Stimulated activated CD4-positive, alpha-beta T cell treated with anti-CD3 and anti-CD28 coated beads, Interleukin-15, amount 100 ng/mL, for 48 hours (primary cell): ENCODE measurements around the gene WDR59.
"Not testable (repeated sequence)": the region's sequence is repeated elsewhere in the genome, so short reads cannot be mapped to it uniquely, and the experiment has no call there.

ENCODE experiments used
- DNase-seq, 2 donors: peaks; one replicate each; pipeline ENCODE4 v3.0.0-alpha.2; 2020; ENCODE audit warnings: low read depth in 2 of 2

Gene WDR59

DNA sequence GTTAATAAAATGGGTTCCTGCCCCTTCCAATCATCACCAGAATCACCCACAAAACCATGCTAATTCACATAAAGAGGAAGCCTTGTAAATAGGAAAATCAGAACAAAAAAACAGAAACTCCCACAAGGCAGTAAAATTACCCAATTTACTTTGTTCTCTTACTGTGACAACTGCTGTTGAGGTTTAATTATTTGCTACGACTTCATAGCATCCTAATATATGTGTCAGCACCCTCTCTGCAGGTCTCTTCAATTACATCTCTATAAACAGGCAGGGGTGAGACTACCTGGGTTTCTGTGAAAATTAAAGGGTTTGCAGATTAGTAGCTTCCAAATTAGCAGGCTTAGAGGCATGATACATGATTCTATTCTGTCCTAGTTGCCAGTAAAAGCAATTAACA, 2.7 kb downstream of the WDR59 start:
- DNase-seq: no peak

DNA sequence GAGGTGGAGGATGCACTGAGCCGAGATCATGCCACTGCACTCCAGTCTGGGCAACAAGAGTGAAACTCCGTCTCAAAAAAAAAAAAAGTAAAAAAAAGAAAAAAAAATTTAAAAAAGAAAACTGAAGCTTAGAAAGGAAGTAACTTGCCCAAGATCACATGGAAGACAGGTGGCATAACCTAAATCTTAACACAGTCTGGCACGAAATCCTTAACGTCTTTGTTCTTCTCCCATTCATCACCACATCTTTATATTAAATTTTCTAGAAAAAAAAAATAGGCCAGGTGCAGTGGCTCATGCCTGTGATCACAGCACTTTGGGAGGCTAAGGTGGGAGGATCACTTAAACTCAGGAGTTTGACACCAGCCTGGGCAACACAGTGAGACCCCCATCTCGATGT, 9.3 kb downstream of the WDR59 start:
- DNase-seq: no peak

DNA sequence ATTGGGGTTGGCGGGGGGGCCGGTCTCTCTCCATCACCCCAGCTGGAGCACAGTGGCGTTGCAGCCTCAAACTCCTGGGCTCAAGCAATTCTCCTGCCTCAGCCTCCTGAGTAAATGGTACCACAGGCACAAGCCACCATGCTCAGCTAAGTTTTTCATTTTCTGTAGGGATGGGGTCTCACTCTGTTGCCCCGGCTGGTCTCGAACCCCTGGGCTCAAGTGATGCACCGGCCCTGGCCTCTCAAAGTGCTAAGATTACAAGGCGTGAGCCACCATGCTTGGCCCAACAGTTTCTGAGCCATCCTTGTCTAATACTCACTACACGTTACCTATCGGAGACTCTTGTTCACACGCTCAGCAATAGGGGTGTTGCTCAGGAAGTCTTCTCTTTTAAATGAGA, 11.6 kb downstream of the WDR59 start:
- no peak for DNase-seq

DNA sequence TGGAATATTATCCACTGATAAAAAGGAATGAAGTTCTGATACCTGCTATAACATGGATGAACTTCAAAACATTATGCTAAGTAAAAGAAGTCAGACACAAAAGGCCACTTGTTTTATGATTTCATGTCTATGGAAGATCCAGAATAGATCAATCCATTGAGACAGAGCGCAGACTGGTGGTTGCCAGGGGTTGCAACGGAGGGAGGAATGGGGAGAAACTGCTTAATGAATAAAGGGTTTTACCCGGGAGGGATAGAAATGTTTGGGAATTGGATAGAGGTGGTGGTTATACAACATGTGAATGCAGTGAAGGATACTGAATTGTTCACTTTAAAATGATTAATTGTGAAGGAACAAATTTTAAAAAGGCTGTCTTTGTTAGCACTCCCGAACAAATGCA, 30.2 kb downstream of the WDR59 start:
- no peak for DNase-seq

DNA sequence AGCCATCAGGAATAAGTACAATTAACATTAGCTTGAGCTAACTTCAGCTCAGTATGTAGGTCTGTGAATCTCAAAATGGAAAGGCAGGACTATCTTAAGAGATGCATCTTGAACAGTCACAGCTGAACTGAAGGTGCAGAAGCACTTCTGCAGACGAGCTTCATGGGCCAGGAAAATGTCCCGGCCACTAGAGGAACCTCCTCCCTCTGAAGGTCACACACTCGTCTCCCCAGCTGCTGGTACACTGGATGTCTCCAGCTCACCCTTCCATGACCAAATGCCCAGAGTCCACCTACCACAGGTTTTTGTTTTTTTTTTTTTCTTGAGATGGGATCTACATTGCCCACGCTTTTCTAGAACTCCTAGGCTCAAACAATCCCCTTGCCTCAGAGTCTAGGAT, 33.2 kb downstream of the WDR59 start:
- no peak for DNase-seq

DNA sequence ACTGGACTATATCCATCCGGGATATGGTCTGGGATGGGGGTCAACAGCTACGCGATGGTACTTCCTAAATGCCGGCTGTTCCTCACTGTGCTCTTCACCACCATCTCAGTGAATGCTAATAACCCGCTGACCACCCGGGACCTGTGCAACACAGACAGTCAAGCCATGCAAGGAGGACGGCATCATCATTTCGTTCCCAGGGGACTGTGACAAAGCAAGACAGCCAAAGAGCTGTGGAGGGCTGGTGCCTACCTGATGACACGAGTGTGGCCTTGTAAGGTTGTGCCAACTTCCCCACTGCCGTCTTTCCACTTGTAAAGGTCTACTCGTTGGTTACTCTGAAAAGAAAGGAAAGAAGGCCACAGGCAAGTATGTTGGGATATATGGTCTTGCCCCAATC, 33.7 kb downstream of the WDR59 start:
- DNase-seq: no peak

DNA sequence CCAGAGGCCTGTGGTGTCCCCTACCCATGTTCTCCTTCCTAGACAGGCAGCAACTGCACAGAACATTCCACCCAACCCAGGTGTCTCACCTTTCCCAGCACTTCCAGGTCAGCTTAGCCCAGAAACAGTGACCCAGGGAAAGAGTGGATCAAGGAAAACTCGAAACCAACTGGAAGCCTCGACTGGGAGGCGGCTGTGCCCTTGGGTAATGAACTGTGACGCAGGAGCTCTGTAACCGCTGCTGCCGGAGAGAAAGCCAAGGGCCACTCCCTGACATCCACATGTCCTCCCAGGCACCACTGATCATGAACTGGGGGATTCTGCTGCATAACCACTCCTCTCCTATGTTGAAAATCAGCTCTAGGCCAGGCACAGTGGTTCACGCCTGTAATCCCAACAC, 34.4 kb downstream of the WDR59 start:
- no peak for DNase-seq

DNA sequence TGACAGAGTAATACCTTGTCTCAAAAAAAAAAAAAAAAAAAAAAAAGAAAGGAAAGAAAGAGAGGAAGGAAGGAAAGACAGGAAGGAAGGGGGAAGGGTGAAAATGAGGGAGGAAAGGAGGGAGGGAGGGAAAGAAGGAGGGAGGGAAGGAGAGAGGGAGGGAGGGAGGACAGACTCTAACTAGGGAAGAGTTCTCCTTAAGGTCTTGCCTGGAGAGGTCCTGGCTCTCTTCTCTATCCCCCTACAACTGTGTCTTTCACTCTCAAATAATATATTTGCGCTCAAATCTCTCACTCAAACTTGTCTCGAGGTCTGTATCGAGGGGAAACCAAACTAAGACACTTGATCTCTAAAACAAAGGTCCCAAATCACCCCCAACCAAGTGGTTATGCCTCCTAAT, 35.6 kb downstream of the WDR59 start:
- no peak for DNase-seq

DNA sequence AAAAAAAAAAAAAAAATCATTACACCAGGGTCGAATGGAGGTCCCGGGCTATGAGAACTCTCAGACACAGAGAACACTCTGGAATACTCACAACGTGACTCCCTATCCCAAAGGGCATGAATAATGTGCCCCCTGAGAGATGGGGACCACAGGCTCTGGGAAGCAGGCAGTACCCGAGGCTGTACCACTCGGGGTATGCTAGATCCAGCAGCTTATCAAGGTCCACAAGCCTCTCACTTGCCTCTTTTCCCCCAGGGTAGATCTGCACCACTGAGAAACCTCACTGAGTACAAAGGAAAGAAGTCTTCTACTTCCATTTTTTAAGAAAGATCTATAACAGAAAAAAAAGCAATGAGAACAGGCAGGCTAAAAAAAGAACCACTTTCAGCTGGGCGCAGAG, 40.5 kb downstream of the WDR59 start:
- no peak for DNase-seq

DNA sequence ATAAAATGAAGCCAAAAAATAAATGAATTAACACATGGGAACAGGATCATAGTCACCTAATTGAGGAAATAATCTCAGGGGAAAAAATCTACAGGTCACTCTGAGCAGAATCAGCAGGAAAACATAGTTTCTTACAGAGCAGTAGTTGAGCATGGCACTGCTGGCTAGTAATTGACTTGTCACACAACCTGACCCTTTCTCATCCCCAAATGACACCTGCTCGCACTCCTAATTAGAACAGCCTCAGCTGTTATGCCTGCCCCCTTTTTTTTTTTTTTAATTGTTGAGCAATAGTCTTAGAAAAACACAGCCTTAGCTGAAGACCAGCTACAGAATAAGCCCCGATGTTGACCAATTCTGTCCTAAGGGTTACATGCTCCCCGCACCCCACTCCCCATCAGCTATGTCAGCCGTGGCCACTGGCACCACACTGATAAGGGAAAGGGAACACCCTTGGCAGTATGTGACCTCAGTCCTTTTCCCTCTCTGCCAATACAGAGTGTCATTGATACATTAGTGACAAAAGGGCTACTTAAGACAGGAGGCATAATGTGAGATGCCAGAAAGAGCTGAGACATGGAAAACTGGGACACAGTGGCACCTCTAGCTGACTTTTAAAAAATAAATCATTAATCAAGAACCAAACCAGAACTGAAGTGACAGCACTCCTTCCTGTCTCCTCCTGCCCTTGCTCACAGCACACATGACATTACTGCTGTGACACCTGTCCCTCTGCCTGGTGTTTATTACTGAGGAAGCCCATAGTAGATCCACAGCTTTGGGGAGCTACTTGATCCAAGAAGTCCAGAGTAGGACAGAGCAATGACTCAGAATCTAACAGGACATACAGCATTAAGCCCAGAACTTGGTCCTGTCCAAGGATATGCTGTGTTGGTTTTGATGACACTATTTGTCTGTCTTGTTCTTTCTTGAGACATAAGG, 41.7 kb downstream of the WDR59 start:
- no peak for DNase-seq

DNA sequence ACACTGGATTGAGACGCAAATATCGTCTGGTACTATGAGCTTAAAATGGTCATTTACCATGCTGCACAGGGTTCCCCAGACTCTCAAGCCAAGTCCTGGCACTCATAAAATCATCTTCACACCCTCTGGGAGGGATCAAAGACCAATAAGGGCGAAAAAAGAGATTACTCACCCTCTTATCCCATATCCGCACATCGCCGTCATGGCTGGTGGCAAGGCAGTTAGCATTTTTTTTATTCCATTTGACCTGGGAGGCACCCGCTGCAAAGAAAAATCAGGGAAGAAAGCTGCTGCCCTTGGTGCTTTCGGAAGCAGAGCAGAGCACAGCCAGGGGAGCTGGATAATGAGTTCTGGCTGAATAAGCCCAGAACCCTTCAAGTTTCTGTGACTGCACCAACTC, 42.4 kb downstream of the WDR59 start:
- DNase-seq: no peak

DNA sequence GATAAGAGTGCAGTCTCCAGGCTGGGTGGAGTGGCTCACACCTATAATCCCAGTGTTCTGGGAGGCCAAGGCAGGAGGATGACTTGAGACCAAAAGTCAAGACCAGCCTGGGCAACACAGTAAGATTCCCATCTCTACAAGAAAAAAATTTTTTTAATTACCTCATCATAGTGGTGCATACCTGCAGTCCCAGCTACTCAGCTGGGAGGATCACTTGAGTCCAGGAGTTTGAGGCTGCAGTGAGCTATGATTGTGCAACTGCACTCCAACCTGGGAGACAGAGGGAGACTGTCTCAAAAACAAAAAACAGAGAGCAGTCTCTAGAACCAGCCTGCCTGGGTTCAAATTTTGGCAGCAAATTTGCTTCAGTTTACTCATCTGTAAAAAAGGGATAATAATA, 45.2 kb downstream of the WDR59 start:
- DNase-seq: no peak

DNA sequence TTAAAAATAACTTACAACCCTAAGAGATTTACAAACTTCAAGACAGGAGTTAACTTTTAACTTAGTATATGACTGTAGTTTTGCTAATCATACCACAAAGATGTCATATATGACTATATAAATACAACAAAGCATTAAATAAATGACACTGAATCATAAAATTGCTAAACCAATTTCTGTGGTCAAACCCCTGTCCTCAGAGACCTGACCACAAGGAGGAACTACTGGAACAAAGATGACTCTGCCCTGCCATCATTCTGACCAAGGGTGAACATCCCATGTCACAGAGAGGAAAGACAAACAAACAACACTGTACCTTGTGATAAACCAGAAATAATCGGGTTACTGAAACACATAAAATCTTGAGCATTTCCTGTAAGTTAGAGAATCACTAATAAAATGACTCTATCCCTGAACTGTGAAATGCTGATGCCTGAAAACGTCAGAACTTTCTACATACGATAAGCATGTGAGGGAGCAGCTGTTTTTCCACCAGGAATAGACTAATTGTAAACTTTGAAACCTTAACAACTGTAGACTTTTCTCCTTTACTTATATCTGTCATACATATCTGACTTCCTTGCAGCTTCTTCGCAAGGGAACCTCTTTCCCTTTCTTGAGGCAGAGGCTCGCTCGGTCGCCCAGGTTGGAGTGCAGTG, 47.9 kb downstream of the WDR59 start:
- DNase-seq: peak in 1 of 2 donors; percentile 2

DNA sequence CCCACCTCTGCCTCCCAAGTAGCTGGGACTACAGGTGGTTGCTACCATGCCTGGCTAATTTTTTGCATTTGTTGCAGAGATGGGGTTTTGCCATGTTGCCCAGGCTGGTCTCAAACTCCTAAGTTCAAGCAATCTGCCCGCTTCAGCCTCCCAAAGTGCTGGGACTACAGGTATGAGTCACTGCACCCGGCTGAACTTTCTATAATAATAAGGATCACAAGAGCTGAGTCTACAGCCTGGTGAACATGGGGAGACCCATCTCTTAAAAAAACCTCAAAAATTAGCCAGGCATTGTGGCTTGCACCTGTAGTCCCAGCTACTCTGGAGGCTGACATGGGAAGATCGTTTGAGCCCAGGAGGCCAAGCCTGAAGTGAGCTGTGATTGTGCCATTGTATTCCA, 53.5 kb downstream of the WDR59 start:
- no peak for DNase-seq

DNA sequence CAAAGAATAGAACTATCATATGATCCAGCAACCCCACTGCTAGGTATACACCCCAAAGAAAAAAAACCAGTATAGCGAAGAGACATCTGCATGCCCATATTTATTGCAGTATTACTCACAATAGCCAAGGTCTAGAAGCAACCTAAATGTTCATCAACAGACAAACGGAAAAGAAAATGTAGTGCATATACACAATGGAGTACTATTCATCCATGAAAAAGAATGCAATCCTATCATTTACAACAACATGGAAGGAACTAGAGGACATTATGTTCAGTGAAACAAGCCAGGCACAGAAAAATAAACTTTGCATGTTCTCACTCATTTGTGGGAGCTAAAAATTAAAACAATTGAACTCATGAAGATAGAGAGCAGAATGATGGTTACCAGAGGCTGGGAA, 55.3 kb downstream of the WDR59 start:
- DNase-seq: no peak

DNA sequence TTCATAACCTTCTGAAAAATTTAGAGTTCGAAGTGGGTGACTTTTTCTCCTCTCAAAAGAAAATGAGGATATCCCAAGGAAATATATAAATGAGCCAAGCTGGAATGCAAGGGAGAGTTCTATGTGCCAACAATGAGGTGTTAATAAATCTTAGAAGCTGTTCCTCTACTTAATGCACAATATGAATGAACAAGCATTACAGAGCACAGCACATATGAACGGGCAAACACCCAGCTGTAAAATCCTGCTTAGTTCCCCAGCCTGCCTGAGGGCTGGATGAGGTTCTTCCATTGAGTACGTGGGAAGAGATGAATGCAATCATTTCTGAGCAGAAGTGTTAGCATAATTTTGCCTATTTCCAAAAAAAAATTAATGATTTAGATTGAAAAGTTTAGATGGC, 58.1 kb downstream of the WDR59 start:
- DNase-seq: no peak

DNA sequence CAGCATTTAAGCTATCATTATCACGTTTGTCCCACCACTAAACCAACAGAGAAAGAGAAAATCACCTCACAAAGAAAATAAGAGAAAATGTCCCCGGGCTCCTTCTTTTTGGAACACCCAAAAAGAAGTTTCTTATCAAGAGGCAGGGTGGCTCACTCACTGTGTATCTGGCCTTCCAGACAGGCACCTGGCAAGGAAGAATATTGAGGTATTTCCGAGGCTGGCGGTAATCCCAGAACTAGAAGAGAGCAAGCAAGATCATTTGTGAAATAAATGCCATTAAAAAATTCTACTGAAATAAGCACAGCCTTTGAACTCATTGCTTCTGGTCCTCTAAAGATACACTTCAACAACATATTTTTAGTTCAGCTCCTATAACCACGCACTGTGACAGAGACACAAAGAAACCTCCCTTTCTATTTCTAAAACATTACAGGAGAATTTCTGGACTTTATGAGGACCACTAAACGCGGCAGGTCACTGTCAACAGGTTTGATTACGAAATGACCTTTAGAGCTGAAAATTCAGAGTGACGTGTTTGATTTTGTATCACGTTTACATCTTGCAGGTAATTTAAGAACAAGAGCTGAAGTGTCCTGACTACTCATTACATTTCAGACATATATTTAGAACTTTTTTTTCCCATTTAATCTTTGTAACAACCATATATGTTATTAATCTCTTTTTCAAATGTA, 61.0 kb downstream of the WDR59 start:
- no peak for DNase-seq

DNA sequence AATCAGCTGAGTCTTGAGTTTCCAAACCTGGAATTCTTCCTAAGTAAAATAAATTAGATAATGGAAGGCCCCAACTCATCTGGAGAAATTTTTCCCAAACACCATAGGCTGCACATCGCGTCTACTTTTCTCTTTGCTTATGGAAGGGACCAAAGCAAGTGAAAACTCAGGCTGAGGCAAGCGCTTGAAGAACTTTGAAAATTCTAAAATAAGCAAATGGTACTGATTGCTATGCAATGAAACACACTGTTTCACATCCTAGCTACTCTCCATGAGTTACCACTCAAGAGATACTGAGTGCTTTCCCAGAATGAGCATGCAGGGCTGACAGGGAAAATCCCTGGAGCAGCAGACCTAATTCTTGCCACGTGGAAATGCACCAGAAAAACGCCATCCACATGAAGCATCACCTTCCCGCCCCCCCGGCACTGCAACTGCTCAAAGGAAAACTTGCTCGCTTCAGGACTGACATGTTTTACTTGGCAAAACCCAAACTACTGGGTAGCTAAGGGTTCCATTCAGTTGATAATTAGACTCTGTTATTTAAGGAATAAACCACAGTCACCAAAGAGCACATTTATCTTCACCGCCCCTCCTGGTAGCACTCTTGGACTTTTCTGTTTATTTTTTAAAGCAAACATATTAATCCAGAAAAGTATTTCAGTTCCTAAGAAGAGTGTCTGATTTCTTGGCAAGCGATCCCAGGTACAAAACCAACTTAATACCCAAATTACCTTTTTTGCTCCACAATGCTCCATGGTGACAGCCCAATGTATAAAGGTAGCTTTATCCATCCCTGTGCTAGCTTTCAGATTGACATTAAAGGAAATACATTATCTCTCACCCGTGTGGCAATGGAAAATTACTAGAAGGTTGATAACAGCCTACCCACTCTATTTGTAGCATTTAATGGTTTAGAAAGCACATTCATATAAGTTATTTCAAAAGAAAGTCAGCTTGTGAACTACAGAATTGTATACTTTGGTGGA, 62.5 kb downstream of the WDR59 start:
- DNase-seq: no peak

DNA sequence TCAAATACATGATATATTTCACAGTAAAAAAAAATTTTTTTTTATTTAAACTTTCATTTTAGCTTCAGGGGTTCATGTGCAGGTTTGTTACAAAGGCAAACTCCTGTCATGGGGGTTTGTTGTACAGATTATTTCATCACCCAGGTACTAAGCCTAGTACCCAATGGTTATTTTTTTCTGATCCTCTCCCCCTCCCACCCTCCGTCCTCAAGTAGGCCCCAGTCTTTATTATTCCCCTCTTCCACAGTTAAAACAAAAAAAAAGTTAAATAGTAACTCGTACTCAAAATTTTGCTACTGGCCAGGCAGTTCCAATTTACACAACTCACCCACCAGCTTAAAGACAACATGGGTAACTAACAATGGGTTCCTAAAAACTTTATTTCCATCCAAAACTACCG, 63.9 kb downstream of the WDR59 start:
- DNase-seq: no peak

DNA sequence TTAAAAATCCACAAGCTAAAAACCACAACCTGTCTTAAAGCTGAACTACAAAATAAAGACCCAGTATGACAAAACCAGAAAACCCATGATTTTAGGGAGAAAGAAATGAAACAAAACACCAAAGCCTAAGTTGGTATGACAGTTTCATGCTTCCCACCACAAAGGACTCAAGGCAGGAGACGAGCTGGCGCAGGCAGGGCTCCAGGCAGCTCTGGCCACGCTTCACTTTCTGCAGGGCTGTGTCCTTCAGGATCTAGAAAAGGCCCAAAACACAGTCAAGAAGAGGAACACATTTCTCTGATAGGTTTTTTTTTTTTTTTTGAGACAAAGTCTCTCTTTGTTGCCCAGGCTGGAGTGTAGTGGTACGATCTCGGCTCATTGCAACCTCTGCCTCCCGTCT, 75.3 kb downstream of the WDR59 start:
- DNase-seq: no peak

DNA sequence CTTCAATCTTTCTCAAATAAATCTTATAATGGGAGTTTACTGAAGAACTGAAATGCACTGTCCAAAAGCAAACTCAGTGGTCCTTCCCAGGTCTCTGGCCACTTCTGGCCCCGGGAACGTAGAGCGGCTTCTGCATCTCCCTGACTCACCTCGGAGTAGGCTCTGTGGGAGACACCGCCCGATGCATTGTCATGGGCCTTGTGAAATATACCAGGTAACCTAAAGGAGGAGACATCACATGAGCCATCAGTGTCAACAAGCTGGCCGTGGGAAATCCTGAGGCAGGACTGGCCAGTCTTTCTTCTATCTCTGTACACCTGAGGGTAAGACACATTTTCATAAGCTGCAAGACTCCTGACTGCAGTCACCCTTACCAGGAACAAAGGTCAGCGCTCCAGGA, 76.2 kb downstream of the WDR59 start:
- not testable (repeated sequence) for DNase-seq
